GM23338 (cell line): ENCODE data around the gene CD53.

Experiments
- CTCF ChIP-seq, 2 experiments: fragments of 200-600 bp in 1 of 2; sonication (generic) in 1 of 2; conservative IDR thresholded peaks; 2 replicates each; pipeline versions ENCODE4 v1.5.1 to v1.6.1; 2016 to 2017; ENCODE audit warnings: antibody characterized with exemption in 2 of 2, low read depth in 2 of 2, mild to moderate bottlenecking in 2 of 2, moderate library complexity in 1 of 2
- EZH2phosphoT487 ChIP-seq: fragments of 200-600 bp; sonication (generic); IDR thresholded peaks from one replicate; pipeline ENCODE4 v1.8.1; 2018; ENCODE audit warnings: antibody characterized with exemption; ENCODE audit not compliant: unreplicated experiment

GRCh38 chr1:110877776-110878175, 4.8 kb downstream of the CD53 start:
- no peak for TF ChIP-seq EZH2phosphoT487
- no peak for TF ChIP-seq CTCF (conservative IDR thresholded peaks at IDR 0.05; ENCODE audit: low read depth in 2 of 2)
